ENCODE measurements around the gene MYRFL.

GRCh38 chr12:69961246-69961645 is 136.2 kb downstream of the MYRFL start:
- no peak for TF ChIP-seq POLR2A (IDR thresholded peaks at IDR 0.05)
- no peak for TF ChIP-seq CTCF (IDR thresholded peaks at IDR 0.05)
